GM19351 (cell line): ENCODE data around the gene S1PR5.
A peak's percentile ranks its signal among the peaks of the same experiment; 100 is the strongest.
"Not testable (repeated sequence)": the region's sequence is repeated elsewhere in the genome, so short reads cannot be mapped to it uniquely, and the experiment has no call there.

ENCODE experiments used
- ATAC-seq: cut with Tn5 transposase; IDR thresholded peaks from one replicate; pipeline ENCODE4 v1.9.1; 2021; ENCODE audit warnings: mild to moderate bottlenecking, moderate library complexity; ENCODE audit not compliant: unreplicated experiment

S1PR5 gene

GRCh38 chr19:10544753-10545251, 27.6 kb upstream of the S1PR5 start:
- no peak for ATAC-seq

DNA sequence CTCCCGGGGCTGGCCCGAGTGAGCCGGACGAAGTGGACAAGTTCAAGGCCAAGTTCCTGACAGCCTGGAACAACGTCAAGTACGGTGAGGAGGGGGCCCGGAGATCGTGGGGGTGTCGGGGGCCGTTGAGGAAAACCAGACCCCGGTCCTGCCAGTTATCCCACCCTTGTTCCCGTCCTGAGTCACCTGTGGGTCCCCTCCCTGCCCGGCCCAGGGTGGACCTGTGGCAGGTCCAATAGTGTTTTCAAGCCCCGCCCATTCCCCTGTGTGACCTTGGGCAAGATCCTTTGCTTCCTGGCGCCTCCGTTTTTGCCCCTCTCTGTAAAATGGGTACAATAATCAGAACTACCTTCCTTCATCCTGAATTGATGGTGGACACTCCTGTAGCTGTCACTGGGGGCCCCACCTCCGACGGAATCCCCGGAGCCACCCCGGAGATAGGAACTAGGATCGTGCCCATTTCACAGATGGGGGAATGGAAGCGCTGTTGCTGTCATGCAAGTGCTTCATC, 27.1 kb upstream of the S1PR5 start:
- ATAC-seq: no peak

- ATAC-seq: peak; percentile 63
Observed at GRCh38 chr19:10543420-10544241, 26.4 kb upstream of the S1PR5 start, which contains the start of gene ATG4D. TSS of gene ATG4D (plus strand) at chr19:10543904. CDS start at chr19:10544091, 187 bp downstream.

- ATAC-seq: no peak
Observed at GRCh38 chr19:10543059-10543419, 25.8 kb upstream of the S1PR5 start.

DNA sequence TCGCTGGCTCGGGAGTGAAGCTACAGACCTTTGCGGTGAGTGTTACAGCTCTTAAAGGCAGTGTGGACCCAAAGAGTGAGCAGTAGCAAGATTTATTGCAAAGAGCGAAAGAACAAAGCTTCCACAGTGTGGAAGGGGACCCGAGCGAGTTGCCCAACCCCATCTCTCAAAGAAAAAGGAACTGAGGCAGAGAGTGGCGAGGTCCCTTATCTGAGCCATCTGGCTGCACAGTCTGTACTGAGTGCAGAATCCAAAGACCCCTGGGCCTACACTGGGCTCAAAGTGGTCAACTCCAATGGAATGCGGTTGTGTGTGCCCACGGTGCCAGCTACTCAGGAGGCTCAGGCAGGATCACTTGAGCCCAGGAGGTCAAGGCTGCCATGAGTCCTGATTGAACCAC, 21.8 kb upstream of the S1PR5 start:
- ATAC-seq: not testable (repeated sequence)

DNA sequence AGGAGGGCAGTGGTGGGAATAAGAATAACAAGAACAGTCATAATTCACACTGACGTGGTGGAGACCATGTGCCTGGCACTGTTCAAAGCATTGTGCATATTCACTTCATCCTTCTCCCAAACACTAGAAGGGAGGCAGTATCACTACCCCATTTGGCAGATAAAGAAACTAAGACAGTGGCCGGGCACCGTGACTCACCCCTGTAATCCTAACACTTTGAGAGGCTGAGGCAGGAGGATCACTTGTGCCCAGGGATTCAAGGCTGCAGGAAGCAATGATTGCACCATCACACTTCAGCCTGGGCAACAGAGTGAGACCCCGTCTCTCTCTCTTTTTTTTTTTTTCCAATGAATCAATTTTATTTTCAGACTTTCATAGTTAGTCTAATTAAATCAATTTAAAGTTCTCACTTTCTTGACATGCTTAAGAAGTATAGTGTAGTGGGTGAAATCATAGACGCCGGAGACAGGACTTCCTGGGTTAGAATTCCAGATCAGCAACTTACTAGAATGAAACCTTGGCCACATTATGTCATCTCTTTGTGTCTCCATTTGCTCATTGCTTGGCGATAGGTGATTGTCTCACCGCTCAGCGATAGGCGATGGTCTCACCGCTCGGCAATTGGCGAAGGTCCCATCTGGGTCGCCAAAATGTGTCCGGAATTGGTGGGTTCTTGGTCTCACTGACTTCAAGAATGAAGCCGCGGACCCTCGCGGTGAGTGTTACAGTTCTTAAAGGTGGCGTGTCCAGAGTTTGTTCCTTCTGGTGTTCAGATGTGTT, 21.1 kb upstream of the S1PR5 start:
- ATAC-seq: no peak

DNA sequence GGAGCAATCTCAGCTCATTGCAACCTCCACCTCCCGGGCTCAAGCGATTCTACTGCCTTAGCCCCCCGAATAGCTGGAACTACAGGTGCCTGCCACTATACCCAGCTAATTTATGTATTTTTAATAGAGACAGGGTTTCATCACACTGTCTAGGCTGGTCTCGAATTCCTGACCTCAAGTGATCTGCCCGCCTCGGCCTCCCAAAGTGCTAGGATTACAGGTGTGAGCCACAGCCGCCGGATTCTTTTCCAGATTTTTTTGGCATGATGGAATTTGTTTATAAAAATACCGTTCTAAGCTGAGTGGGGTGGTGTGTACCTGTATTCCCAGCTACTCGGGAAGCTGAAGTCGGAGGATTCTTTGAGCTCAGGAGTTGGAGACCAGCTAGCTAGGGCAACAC, 20.4 kb upstream of the S1PR5 start:
- ATAC-seq: no peak

DNA sequence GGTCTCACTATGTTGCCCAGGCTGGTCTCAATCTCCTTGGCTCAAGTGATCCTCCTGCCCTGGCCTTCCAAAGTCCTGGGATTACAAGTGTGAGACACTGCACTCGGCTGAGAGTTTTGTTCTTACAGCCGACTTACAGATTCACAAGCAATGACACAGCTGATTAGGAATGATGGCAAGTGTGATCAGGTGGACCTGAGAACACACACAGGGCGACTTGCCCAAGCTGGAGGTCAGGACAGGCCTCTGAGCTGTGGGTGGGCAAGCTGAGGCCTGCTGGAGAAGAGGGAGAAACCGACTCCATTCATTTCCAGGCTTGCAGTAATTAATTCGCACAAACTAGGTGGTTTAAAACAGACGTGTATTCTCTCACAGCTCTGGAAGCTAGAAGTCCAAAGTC, 18.4 kb upstream of the S1PR5 start:
- no peak for ATAC-seq

DNA sequence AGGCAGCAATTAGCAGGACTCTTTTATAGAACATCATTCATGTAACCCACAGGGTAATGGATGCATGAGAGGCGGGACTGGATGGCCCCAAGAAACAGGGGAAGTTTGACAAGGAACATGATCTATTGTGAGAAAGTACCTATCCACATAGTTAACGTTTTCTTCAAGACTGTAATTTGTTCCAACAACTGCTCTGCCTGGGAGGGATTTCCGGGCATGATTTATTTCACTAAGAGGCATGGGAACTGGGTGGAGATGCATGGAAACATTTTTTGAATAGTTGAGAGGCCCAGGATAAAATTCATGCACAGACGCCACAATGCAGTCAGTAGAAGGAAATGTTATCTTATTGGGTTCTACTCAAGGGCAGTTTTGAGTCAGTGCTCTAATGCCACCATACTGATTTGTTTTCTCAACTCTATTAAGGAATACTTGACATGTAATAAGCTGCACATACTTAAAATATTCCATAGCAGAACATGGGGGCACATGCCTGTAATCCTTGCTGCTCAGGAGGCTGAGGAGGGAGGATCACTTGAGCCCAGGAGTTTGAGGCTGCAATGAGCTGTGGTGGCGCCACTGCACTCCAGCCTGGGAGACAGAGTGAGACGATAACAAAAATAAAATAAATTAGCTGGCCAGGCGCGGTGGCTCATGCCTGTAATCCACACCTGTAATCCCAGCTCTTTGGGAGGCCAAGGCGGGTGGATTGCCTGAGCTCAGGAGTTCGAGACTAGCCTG, 16.6 kb upstream of the S1PR5 start:
- no peak for ATAC-seq

DNA sequence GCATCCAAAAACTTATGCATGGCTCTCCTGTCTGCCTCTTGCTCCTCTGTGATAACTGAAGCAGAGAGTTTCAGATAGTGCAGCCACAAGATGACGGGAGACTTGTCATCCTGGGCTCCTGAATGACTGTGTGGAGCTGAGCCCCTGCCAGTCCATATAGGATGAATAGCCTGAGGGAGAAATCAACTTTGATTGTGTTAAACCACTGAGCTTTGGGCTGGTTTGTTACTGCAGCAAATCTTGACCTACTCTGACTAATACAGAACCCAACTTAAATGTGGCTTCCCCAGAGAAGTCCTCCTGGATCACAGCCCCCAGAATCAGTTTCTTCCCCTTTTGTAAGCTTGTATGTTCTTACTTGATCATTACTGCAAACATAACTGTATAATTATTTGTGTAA, 15.2 kb upstream of the S1PR5 start:
- ATAC-seq: no peak

GRCh38 chr19:10526887-10527286, 9.6 kb upstream of the S1PR5 start:
- ATAC-seq: not testable (repeated sequence)

GRCh38 chr19:10525636-10526035, 8.4 kb upstream of the S1PR5 start:
- ATAC-seq: no peak

DNA sequence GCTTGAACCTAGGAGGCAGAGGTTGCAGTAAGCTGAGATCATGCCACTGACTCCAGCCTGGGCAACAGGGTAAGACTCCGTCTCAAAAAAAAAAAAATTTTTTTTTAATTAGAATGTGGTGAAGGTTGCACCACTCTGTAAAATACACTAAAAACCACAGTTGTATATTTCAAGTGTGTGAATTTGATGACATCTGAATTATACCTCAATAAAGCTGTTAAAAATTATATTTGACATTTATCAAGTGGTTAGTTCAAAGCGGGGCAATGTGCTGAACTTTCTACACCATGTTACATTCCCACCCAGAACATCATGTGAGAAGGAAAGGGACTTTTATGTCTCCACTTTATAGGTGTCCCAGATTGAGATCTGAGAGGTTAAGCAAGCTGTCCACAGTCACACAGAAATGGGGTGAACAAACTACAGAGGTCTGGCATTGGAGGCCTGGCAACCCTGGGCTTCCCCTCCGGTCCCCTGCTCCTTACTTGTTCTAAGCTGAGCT, 5.9 kb upstream of the S1PR5 start:
- ATAC-seq: no peak

DNA sequence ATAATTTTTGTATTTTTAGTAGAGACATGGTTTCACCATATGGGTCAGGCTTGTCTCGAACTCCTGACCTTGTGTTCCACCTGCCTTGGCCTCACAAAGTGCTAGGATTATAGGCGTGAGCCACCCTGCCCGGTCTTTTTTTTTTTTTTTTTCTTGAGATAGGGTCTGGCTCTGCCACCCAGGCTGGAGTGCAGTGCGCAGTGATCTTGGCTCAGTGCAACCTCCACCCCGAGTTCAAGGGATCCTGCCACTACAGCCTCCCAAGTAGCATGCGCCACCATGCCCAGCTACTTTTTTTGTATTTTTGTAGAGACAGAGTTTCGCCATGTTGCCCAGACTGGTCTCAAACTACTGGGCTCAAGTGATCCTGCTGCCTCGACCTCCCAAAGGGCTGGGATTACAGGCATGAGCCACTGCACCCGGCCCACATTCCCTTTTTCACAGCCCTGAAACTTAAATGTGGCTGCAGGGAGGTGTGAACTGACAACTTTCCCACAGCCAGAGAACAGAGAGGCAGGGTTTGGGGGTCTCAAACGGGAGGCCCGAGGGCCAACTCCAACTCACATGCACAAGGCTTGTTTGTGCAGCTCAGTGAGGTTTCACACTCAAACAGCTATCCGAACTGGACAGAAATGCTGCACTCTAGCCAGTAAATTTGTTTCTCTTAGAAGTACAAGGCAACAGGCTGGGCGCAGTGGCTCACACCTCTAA, 4.4 kb upstream of the S1PR5 start:
- ATAC-seq: no peak

- no peak for ATAC-seq
Observed at GRCh38 chr19:10520652-10521318, 3.5 kb upstream of the S1PR5 start.

DNA sequence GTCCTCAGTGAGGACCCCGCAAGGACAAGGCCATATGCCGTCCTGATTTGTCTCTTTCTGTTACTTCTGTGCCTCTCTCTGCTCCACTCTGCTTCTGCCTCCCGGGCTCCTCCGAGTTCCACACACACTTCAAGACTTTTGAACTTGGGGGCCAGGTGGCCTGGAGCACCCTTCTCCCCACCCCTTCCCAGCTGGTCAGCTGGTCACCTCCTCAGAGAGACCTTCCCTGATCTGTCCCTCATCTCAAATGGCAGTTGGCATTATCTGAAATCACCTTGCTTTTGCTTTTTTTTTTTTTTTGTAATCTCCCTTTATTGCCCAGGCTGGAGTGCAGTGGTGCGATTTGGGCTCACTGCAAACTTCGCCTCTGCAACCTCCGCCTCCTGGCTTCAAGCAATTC, 2.2 kb upstream of the S1PR5 start:
- no peak for ATAC-seq

DNA sequence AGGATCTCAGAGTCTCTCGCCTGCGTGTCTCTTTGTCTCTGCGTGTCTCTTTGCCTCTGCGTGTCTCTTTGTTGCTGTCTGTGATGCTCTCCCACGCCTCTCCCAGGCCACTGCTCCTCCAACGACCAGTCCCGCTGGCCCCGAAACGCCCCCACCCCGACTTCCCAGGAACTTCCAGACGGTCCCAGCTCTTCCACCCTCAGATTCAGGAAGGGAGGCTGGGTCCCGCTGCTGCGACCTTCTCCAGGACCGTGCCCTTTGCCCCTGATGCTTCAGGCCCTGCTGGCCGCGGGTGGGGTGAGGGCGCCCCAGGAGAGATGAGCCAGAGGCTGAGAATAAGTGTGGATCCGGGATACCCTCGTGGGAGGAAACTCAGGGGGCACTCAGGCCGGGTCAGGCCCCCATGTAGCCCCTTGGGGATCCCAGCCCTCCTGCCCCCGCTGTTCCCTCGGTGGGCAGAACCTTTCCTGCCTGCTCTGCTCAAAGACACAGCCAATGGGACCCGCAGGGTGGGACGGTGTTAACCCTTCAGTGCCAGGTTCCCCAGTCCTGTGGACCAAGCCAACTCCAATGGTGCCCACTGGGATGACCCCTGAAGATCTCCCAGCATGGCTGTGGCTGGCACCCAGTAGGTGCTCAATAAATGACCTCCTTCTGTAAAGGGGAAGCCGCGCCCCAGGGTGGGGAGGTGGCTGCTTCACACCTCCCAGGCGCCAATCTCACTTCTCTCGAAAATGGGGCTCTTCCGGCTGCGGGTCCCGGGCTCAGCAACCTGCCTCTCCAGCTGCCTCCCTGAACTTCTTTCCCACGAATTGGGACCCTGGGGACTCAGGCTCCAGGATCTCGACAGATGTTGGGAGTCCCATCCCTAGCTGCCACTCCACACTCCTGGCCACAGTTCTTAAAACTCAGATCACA, 1.5 kb upstream of the S1PR5 start:
- ATAC-seq: no peak

DNA sequence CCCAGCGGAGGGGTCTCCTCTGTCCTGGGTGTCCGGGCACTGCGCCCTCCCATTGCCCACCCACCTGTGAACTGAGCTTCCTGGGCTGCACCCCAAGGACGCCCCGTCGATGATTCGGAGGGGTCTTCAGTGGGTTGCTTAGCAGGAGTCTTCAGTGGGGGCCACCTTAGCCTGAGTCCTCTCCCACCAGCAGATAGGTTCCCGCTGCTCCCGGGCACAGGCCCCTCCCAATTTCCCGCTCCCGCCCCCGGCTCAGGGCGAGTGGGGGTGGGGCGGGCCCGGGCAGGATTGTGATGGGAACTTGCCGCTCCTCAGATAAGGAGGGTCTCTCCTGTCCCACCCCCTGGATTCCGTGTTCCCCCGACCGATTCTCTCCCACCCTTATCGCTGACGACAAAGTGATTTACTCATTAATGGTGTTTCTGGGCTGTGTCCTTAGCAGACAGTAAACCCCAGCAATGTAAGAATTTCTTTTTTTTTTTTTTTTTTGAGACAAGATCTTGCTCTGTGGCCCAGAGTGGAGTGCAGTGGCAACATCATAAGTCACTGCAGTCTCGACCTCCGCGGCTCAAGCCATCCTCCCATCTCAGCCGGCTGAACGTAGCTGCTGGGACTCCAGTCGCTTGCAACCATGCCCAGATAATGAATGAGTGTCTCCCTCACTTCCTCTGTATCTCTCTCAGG, 655 bp upstream of the S1PR5 start:
- ATAC-seq: no peak
